OCI-M1 (cell line): ENCODE measurements around the gene RXRA.
A peak's percentile ranks its signal among the peaks of the same experiment; 100 is the strongest.

Experiments used
- DNase-seq: peaks from one replicate; lab custom pipeline; 2025; lab: John Stamatoyannopoulos, UW

RXRA gene

GRCh38 chr9:134367791-134368490 lies 41.7 kb downstream of the RXRA start:
- no peak for DNase-seq

GRCh38 chr9:134368571-134368970 lies 42.3 kb downstream of the RXRA start:
- DNase-seq, result no peak

DNA sequence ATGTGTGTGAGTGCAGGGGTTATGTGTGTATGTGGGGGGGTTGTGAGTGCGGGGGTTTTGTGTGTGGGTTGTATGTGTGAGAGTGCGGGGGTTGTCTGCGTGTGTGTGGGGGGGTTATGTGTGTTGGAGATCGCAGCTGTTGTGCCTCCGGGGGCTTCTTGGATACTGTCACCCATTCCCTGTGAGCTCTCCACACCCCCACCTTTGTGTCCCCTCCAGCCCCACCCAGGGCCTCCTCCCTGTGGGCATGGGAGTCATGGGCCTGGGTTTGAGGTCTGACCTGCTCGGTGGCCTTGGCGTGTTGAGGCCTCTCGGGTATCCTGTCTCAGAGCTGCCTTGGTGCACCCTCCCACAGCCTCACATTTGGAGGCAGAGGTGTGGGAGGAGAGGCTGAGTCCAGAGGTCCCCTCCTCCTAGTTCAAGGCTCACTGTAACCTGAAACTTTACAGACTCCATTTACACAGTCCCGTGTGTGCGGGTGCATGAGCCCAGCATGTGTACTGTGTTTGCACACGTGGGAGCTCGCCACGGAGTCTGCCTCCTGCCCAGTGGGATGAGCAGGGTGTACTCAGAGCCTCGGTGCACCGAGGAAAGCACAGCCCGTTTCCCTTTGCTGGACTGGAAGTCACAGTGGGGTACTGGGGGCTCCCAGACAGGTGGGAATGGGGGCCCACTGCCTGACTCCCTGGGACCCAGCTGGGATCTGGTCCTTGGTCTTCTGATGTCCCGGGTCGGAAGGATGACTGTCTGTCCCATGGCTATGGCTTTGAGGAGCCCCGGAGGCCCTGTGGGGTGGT lies 43.4 kb downstream of the RXRA start:
- peak; percentile 3 for DNase-seq

DNA sequence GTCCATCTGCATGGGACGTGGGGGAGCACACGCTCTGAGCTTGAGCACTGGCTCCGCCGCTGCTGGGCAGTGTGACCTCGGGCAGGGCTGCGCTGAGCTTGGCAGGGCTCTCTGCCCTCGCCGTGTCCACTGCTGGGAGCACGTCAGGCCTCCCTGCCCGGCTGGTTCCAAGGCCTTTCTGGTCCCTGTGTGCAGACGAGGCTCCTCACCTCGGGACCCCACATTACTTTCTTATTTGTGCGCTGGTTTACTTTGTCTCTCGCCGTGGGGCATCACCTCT lies 43.9 kb downstream of the RXRA start:
- DNase-seq, result no peak

- DNase-seq, result no peak
These were observed 44.4 kb downstream of the RXRA start for GRCh38 chr9:134370638-134371037.

DNA sequence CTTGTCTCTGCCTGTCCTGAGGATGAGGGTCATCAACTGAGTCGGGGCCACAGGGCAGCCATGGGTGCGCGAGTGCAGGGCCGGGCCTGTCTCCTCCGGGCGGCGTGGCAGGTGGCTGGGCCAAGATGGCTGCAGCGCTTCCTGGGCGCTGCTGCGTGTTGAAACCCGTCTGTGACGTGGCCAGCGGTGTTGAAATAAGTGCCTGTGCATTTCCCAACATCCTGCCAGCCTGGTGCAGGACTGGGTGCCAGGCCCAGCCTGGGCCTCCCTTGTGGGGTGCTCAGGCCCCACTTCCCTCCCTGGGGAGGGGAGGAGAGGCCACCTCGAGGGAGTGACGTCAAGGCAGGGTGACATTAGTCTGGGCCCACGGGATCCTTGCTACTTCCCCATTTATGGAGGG lies 45.5 kb downstream of the RXRA start:
- DNase-seq, result no peak

DNA sequence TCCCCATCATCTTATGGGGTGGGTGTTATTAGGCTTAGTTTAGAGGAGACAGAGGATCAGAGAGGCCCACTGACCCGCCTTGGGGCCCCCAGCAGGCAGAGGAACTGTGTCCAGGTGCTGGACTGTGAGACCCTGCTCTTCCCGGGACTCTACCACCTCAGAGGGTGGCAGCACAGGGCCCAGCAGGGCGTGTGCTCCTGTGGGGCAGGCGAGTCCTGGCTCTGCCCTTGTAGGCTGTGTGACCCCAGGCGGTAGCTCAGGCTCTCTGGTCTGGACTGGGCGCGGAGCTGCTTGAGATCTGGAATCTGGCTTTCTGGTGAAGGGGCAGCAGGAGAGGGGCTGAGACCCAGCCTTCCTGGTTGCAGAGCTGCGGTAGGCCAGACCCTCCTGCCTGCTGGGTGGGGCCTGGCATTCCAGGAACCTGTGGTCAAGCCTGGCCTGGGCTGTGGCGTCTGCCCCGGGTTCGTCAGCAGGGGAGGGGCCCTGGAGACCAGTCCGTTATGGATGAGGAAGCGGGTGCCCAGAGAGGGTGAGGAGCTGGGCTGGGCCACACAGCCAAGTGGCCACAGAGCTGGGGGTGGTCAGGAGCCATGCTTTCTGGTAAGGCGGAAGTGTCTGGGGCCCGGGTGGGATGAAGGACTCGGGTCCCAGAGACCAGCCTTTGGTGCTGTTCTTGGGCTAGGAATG lies 46.5 kb downstream of the RXRA start:
- no peak for DNase-seq

- no peak for DNase-seq
These were observed 47.0 kb downstream of the RXRA start for GRCh38 chr9:134373269-134373668.

- no peak for DNase-seq
These were observed 47.7 kb downstream of the RXRA start for GRCh38 chr9:134373953-134374300.

- no peak for DNase-seq
These were observed 48.2 kb downstream of the RXRA start for GRCh38 chr9:134374301-134375010.

GRCh38 chr9:134375011-134375390 lies 48.7 kb downstream of the RXRA start:
- no peak for DNase-seq

GRCh38 chr9:134375430-134376385 lies 49.5 kb downstream of the RXRA start:
- no peak for DNase-seq

GRCh38 chr9:134376386-134377142 lies 50.3 kb downstream of the RXRA start:
- DNase-seq, result no peak

DNA sequence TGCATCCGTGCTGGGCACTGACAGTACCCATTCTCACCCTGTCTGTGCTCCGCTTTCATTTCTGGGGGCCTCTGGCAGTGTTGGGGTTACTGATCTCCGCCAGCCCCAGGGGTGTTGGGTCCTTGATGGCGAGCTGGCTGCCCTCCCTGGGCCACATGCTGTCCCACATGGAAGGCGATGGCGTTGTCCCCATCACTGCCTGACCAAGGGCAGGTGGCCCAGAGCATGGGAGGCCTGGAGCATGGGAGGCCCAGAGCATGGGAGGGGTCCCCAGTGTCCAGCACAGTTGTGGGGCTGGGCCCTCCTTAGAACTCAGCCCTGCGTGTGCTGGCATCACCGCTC lies 50.9 kb downstream of the RXRA start:
- no peak for DNase-seq

DNA sequence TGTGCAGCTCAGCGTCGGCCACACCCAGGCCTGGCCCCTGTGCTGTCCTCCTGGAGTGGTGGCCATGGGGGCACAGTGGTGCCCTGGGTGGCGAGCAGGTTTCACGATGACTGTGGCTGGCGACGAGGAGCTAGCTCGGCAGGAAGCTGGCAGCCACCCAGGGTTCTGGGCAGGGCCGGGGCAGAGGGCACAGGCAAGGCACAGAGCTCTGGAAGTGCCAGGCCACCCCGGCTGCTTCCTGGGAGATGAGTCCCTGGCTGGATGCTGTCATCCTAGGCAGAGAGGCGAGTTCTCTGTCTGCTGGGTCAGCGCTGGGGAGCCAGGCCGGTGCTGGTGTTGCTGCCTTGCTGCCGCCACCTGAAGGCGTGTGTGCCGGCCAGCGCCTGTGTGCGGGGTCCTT lies 51.7 kb downstream of the RXRA start:
- no peak for DNase-seq

- no peak for DNase-seq
These were observed 52.7 kb downstream of the RXRA start for GRCh38 chr9:134378901-134379338.

- no peak for DNase-seq
These were observed 53.6 kb downstream of the RXRA start for GRCh38 chr9:134379831-134380365.

GRCh38 chr9:134380542-134381271 lies 54.5 kb downstream of the RXRA start:
- no peak for DNase-seq

GRCh38 chr9:134381272-134381661 lies 55.0 kb downstream of the RXRA start:
- DNase-seq, result no peak
